Activated CD4-positive, alpha-beta T cell treated with anti-CD3 and anti-CD28 coated beads for 1 hour (primary cell): ENCODE data around the gene TEAD1.

Experiments
- DNase-seq: peaks from one replicate; pipeline ENCODE4 v3.0.0-alpha.2; 2020

TEAD1 gene

GRCh38 chr11:12845163-12845562 lies 170.9 kb downstream of the TEAD1 start:
- DNase-seq: no peak

GRCh38 chr11:12845739-12846358 lies 171.6 kb downstream of the TEAD1 start:
- DNase-seq: no peak

GRCh38 chr11:12846786-12847615 lies 172.8 kb downstream of the TEAD1 start:
- DNase-seq: no peak

- DNase-seq: no peak
Observed at GRCh38 chr11:12848413-12848812, 174.2 kb downstream of the TEAD1 start.

GRCh38 chr11:12853325-12853651 lies 179.1 kb downstream of the TEAD1 start:
- no peak for DNase-seq

GRCh38 chr11:12853652-12854296 lies 179.6 kb downstream of the TEAD1 start:
- DNase-seq: no peak

GRCh38 chr11:12854297-12854661 lies 180.1 kb downstream of the TEAD1 start:
- DNase-seq: no peak

- DNase-seq: no peak
Observed at GRCh38 chr11:12854829-12855228, 180.6 kb downstream of the TEAD1 start.

GRCh38 chr11:12856338-12856737 lies 182.1 kb downstream of the TEAD1 start:
- DNase-seq: no peak

GRCh38 chr11:12857572-12857971 lies 183.4 kb downstream of the TEAD1 start:
- no peak for DNase-seq

GRCh38 chr11:12859872-12860657 lies 185.8 kb downstream of the TEAD1 start:
- DNase-seq: no peak

GRCh38 chr11:12860827-12861226 lies 186.6 kb downstream of the TEAD1 start:
- no peak for DNase-seq

GRCh38 chr11:12862696-12863469 lies 188.7 kb downstream of the TEAD1 start:
- DNase-seq: no peak

GRCh38 chr11:12863605-12864121 lies 189.4 kb downstream of the TEAD1 start:
- no peak for DNase-seq

GRCh38 chr11:12864316-12865156 lies 190.3 kb downstream of the TEAD1 start:
- DNase-seq: no peak

- DNase-seq: no peak
Observed at GRCh38 chr11:12865863-12866595, 191.8 kb downstream of the TEAD1 start.

GRCh38 chr11:12867531-12867930 lies 193.3 kb downstream of the TEAD1 start:
- DNase-seq: no peak

GRCh38 chr11:12868315-12869073 lies 194.3 kb downstream of the TEAD1 start:
- DNase-seq: no peak

GRCh38 chr11:12871241-12871640 lies 197.0 kb downstream of the TEAD1 start:
- no peak for DNase-seq

- no peak for DNase-seq
Observed at GRCh38 chr11:12871788-12872321, 197.6 kb downstream of the TEAD1 start.
